ENCODE results near the gene FBP1.
"Not testable (repeated sequence)": the region's sequence is repeated elsewhere in the genome, so short reads cannot be mapped to it uniquely, and the experiment has no call there.

DNA sequence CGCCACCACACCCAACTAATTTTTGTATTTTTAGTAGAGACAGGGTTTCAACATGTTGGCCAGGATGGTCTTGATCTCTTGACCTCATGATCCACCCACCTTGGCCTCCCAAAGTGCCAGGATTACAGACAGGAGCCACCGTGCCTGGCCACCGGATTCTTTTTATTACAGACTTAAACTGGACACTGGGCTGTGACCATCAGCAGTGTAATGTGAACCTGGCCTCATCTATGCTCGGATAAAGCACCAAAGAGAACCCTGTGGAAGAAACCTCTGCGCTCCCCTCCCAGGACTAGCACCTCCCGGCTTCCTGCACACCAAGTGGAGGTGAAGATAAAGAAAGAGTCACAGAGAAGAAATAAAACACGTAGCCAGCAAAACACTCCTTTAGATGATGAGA lies 46.6 kb downstream of the FBP1 start:
- not testable (repeated sequence) for TF ChIP-seq POLR2A (IDR thresholded peaks at IDR 0.05; ENCODE audit: low read length); GATA1 (IDR thresholded peaks at IDR 0.05; ENCODE audit: low read depth, low read length)
